Loucy (cell line): Measurements from ENCODE around the gene RBM15.

Experiments used
- EZH2phosphoT487 ChIP-seq: fragments of 200-600 bp; IDR thresholded peaks from 2 replicates; pipeline ENCODE4 v1.6.1; 2018; ENCODE audit warnings: antibody characterized with exemption, mild to moderate bottlenecking, moderate library complexity, borderline replicate concordance
- TF ChIP-seq, protein P1 (sequence below): fragments of 200-600 bp; sonication (generic); conservative IDR thresholded peaks from 2 replicates; pipeline ENCODE4 v1.5.1; 2014; ENCODE audit warnings: mild to moderate bottlenecking, antibody characterized with exemption, low read length

DNA sequence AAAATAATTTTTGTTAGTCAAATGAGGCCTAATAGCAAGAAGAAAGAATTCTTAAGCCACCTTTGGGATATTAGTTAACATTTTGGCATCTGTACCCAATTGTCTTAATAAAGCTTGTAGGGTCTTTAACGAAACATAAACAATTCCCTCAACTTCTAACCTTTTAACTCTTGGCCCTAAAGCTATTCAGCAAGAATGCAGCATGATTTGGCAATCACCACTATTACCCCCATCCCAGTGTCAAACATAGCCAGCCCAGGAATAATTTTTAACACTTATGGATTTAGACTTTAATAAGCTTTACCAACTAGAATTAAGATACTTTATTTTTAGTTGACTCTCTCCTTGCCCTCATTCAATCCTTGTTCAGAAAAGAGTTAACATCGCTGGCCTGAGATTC lies 54.1 kb downstream of the RBM15 start:
- TF ChIP-seq, protein P1, sequence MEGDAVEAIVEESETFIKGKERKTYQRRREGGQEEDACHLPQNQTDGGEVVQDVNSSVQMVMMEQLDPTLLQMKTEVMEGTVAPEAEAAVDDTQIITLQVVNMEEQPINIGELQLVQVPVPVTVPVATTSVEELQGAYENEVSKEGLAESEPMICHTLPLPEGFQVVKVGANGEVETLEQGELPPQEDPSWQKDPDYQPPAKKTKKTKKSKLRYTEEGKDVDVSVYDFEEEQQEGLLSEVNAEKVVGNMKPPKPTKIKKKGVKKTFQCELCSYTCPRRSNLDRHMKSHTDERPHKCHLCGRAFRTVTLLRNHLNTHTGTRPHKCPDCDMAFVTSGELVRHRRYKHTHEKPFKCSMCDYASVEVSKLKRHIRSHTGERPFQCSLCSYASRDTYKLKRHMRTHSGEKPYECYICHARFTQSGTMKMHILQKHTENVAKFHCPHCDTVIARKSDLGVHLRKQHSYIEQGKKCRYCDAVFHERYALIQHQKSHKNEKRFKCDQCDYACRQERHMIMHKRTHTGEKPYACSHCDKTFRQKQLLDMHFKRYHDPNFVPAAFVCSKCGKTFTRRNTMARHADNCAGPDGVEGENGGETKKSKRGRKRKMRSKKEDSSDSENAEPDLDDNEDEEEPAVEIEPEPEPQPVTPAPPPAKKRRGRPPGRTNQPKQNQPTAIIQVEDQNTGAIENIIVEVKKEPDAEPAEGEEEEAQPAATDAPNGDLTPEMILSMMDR = no peak
- TF ChIP-seq EZH2phosphoT487 = no peak
